K562 (cell line): ENCODE results near the gene ST3GAL3. TPM values are rescaled to one million over a fixed set of nuclear protein-coding genes. Genes with fewer than 3 reads are reported as not detected.

Experiments
- ELK3 ChIP-seq: fragments of 450-650 bp; formaldehyde crosslinking; IDR thresholded peaks from 2 replicates; pipeline ENCODE4 v1.4.0; 2020; ENCODE audit warnings: mild to moderate bottlenecking
- GTF2B ChIP-seq: IDR thresholded peaks from 2 replicates; pipeline ENCODE4 v1.6.1; 2011; ENCODE audit not compliant: insufficient read length; ENCODE audit errors: extremely low read depth
- MAFK ChIP-seq: IDR thresholded peaks from 2 replicates; pipeline ENCODE4 v1.6.1; 2011; ENCODE audit warnings: low read length, improper control_type of control experiment
- MAZ ChIP-seq, 2 experiments: fragments of 450-650 bp in 1 of 2; sonication (generic) in 1 of 2; formaldehyde crosslinking; IDR thresholded peaks in 1 of 2; conservative IDR thresholded peaks in 1 of 2; 2 replicates each; pipeline versions ENCODE4 v1.4.0 to v1.5.0; 2020; ENCODE audit warnings: mild to moderate bottlenecking in 1 of 2, missing genetic modification reagents in 1 of 2
- RCOR1 ChIP-seq, 2 experiments: IDR thresholded peaks; 2 replicates each; pipeline ENCODE4 v1.6.1; 2012; ENCODE audit warnings: low read depth in 2 of 2, low read length in 2 of 2, borderline replicate concordance in 1 of 2, improper control_type of control experiment in 1 of 2
- SIX5 ChIP-seq, 2 experiments: IDR thresholded peaks; 2 replicates each; pipeline ENCODE4 v1.6.1; 2011; ENCODE audit warnings: low read length in 2 of 2, borderline replicate concordance in 1 of 2, low read depth in 1 of 2, mild to moderate bottlenecking in 1 of 2, moderate library complexity in 1 of 2; ENCODE audit not compliant: insufficient read depth in 1 of 2
- SMAD1 ChIP-seq: fragments of 150-350 bp; IDR thresholded peaks from 2 replicates; pipeline ENCODE4 v1.6.1; 2014; ENCODE audit warnings: low read length, low read depth; ENCODE audit not compliant: partially characterized antibody
- SMAD2 ChIP-seq: fragments of 150-350 bp; IDR thresholded peaks from 2 replicates; pipeline ENCODE4 v1.6.1; 2014; ENCODE audit warnings: low read depth, mild to moderate bottlenecking, low read length
- TSC22D4 ChIP-seq: fragments of 450-650 bp; IDR thresholded peaks from 2 replicates; pipeline ENCODE4 v1.6.1; 2016; ENCODE audit warnings: missing genetic modification characterization, missing biosample characterization, control low read depth
- ZBTB11 ChIP-seq, 3 experiments: fragments of 200-800 bp in 1 of 3; fragments of 250-450 bp in 1 of 3; fragments of 450-650 bp in 1 of 3; sonication (Bioruptor Pico) in 1 of 3; sonication (Bioruptor generic) in 1 of 3; formaldehyde crosslinking in 1 of 3; IDR thresholded peaks; 2 replicates each; pipeline versions ENCODE4 v1.6.1 to v1.8.0; 2016 to 2022; ENCODE audit warnings: mild to moderate bottlenecking in 2 of 3, missing genetic modification characterization in 2 of 3, missing compliant biosample characterization in 1 of 3, moderate library complexity in 1 of 3
- ZNF586 ChIP-seq: fragments of 450-650 bp; formaldehyde crosslinking; conservative IDR thresholded peaks from 2 replicates; pipeline ENCODE4 v1.4.0; 2020; ENCODE audit warnings: mild to moderate bottlenecking, moderate library complexity
- polyA plus RNA-seq, 8 experiments: library from polyadenylated mRNA; depleted of rRNA in 4 of 8; stranded (reverse) in 5 of 8; unstranded in 3 of 8; fragments of >200 nt; fragmentation: Nextera tagmentation in 2 of 8; fragmentation: Illumina TruSeq in 1 of 8; extraction: Ambion mirVana in 2 of 8; extraction: Trizol in 1 of 8; gene quantifications; 2 replicates each; pipeline versions ENCODE4 v1.2.1 to v1.2.3, GENCODE V29; 2011 to 2014; ENCODE audit warnings: inconsistent platforms in 1 of 8, missing spikeins in 1 of 8
- total RNA-seq, 7 experiments: library from RNA; depleted of rRNA in 6 of 7; stranded (reverse); fragments of >200 nt in 6 of 7; fragmentation: Illumina TruSeq in 2 of 7; extraction: Trizol in 2 of 7; gene quantifications; 2 replicates each; pipeline versions ENCODE4 v1.2.1 to v1.2.3, GENCODE V29; 2011 to 2021; ENCODE audit warnings: low replicate concordance in 1 of 7
- TF ChIP-seq, protein P1 (sequence below): sonication (generic); IDR thresholded peaks from 2 replicates; pipeline ENCODE4 v1.6.1; 2016
- TF ChIP-seq, protein P2 (sequence below), 2 experiments: fragments of 450-650 bp in 1 of 2; sonication (generic) in 1 of 2; formaldehyde crosslinking; conservative IDR thresholded peaks; 2 replicates each; pipeline versions ENCODE4 v1.4.0 to v1.8.1; 2020 to 2022; ENCODE audit warnings: mild to moderate bottlenecking in 1 of 2, missing genetic modification reagents in 1 of 2
- TF ChIP-seq, protein P3 (sequence below): IDR thresholded peaks from 3 replicates; pipeline ENCODE4 v1.6.1; 2011; ENCODE audit warnings: borderline replicate concordance, mild to moderate bottlenecking; ENCODE audit not compliant: insufficient read length, insufficient read depth

Gene ST3GAL3
- total and polyA plus RNA-seq, 9 of the 15 experiments (the other 6 are each of a cell fraction or from before 2014, with no cell fraction given) = 1.2 to 18.9 (median 11.0) TPM

- TF ChIP-seq, protein P1, sequence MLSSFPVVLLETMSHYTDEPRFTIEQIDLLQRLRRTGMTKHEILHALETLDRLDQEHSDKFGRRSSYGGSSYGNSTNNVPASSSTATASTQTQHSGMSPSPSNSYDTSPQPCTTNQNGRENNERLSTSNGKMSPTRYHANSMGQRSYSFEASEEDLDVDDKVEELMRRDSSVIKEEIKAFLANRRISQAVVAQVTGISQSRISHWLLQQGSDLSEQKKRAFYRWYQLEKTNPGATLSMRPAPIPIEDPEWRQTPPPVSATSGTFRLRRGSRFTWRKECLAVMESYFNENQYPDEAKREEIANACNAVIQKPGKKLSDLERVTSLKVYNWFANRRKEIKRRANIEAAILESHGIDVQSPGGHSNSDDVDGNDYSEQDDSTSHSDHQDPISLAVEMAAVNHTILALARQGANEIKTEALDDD = no peak
- peak; percentile 51 to 58; a peak in 2 of 4 replicates for TF ChIP-seq MAZ (CRISPR knock-in tag; conservative IDR thresholded peaks at IDR 0.05 in 1 of 2, IDR thresholded peaks at IDR 0.05 in 1 of 2)
- TF ChIP-seq SIX5 (IDR thresholded peaks at IDR 0.05; ENCODE audit: borderline replicate concordance in 1 of 2, insufficient read depth in 1 of 2, low read depth in 1 of 2, low read length in 2 of 2) = no peak
- TF ChIP-seq ZBTB11 (CRISPR knock-in tag; IDR thresholded peaks at IDR 0.05) = no peak
- no peak for TF ChIP-seq MAFK
- TF ChIP-seq SMAD2 = no peak
- TF ChIP-seq RCOR1 (IDR thresholded peaks at IDR 0.05; ENCODE audit: borderline replicate concordance in 1 of 2, low read depth in 2 of 2, low read length in 2 of 2) = 0 out of 4 replicates have a peak, but pooled peaks of 1 of the 2 experiments have one; percentile 29
- no peak for TF ChIP-seq SMAD1
- no peak for TF ChIP-seq GTF2B
- no peak for TF ChIP-seq ZNF586 (CRISPR knock-in tag)
- no peak for TF ChIP-seq TSC22D4 (tag)
- TF ChIP-seq, protein P2, sequence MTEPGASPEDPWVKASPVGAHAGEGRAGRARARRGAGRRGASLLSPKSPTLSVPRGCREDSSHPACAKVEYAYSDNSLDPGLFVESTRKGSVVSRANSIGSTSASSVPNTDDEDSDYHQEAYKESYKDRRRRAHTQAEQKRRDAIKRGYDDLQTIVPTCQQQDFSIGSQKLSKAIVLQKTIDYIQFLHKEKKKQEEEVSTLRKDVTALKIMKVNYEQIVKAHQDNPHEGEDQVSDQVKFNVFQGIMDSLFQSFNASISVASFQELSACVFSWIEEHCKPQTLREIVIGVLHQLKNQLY (CRISPR knock-in tag; conservative IDR thresholded peaks at IDR 0.05) = no peak
- TF ChIP-seq ELK3 (CRISPR knock-in tag) = no peak
- TF ChIP-seq, protein P3, sequence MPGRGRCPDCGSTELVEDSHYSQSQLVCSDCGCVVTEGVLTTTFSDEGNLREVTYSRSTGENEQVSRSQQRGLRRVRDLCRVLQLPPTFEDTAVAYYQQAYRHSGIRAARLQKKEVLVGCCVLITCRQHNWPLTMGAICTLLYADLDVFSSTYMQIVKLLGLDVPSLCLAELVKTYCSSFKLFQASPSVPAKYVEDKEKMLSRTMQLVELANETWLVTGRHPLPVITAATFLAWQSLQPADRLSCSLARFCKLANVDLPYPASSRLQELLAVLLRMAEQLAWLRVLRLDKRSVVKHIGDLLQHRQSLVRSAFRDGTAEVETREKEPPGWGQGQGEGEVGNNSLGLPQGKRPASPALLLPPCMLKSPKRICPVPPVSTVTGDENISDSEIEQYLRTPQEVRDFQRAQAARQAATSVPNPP = no peak
Observed at GRCh38 chr1:43934101-43934985, 227.0 kb downstream of the ST3GAL3 start (continued).
